SK-N-SH (cell line): Measurements from ENCODE around the gene TIMM23. TPM values are rescaled to one million over a fixed set of nuclear protein-coding genes. Genes with fewer than 3 reads are reported as not detected.

Experiments
- CTCF ChIA-PET: fragments of 300-600, 350-600 bp; formaldehyde crosslinking; extraction: SDS; loops from one replicate; lab custom pipeline; 2021; lab: Yijun Ruan, JAX
- POLR2A ChIA-PET: fragments of 350-600 bp; sonication (Branson Sonifier 250); formaldehyde crosslinking; extraction: SDS; loops from one replicate; lab custom pipeline; 2020; ENCODE audit warnings: antibody characterized with exemption, inconsistent platforms; lab: Yijun Ruan, JAX
- DNase-seq: peaks from one replicate; pipeline ENCODE4 v3.0.0; 2012
- H2AFZ ChIP-seq: fragments of 200-600 bp; sonication (generic); 2 replicates; pipeline ENCODE4 v1.8.1; 2016; ENCODE audit warnings: antibody characterized with exemption, mild to moderate bottlenecking, low read depth
- H3F3A ChIP-seq: fragments of 200-600 bp; sonication (generic); replicated peaks from 2 replicates; pipeline ENCODE3; 2016; ENCODE audit warnings: antibody characterized with exemption, mild to moderate bottlenecking; ENCODE audit not compliant: insufficient read depth
- H3K27ac ChIP-seq, 2 experiments: fragments of 200-500 bp in 1 of 2; fragments of 200-600 bp in 1 of 2; sonication (Bioruptor generic) in 1 of 2; sonication (generic), shearing (Covaris generic) in 1 of 2; 2 replicates each; pipeline versions ENCODE4 v1.5.1 to v1.6.1; 2014 to 2016; ENCODE audit warnings: low read depth in 2 of 2, inconsistent platforms in 1 of 2, low read length in 1 of 2, mild to moderate bottlenecking in 1 of 2, mixed read lengths in 1 of 2
- H3K27me3 ChIP-seq: fragments of 200-600 bp; sonication (generic), shearing (Covaris generic); 2 replicates; pipeline ENCODE4 v1.6.1; 2016; ENCODE audit warnings: mixed run types; ENCODE audit not compliant: insufficient read depth
- H3K36me3 ChIP-seq, 2 experiments: fragments of 200-500 bp in 1 of 2; fragments of 200-600 bp in 1 of 2; sonication (Bioruptor generic) in 1 of 2; sonication (generic) in 1 of 2; replicated peaks in 1 of 2; 2 replicates each; pipeline versions ENCODE3 to v1.5.1; 2014 to 2016; ENCODE audit warnings: low read length in 1 of 2, mild to moderate bottlenecking in 1 of 2; ENCODE audit not compliant: insufficient read depth in 2 of 2, control insufficient read depth in 1 of 2
- H3K4me1 ChIP-seq, 2 experiments: fragments of 200-500 bp in 1 of 2; fragments of 200-600 bp in 1 of 2; sonication (Bioruptor generic) in 1 of 2; sonication (generic), shearing (Covaris generic) in 1 of 2; 2 replicates each; pipeline versions ENCODE4 v1.5.1 to v1.6.1; 2014 to 2016; ENCODE audit warnings: low read depth in 1 of 2, low read length in 1 of 2, mixed run types in 1 of 2; ENCODE audit not compliant: insufficient read depth in 2 of 2, control insufficient read depth in 1 of 2
- H3K4me2 ChIP-seq: fragments of 200-600 bp; sonication (generic), shearing (Covaris generic); 2 replicates; pipeline ENCODE4 v1.6.1; 2017; ENCODE audit warnings: mixed run types
- H3K4me3 ChIP-seq, 2 experiments: fragments of 200-500 bp in 1 of 2; fragments of 200-600 bp in 1 of 2; sonication (Bioruptor generic) in 1 of 2; sonication (generic), shearing (Covaris generic) in 1 of 2; 2 replicates each; pipeline versions ENCODE4 v1.5.1 to v1.8.1; 2014 to 2016; ENCODE audit warnings: low read depth in 2 of 2, inconsistent platforms in 1 of 2, low read length in 1 of 2, mild to moderate bottlenecking in 1 of 2, mixed read lengths in 1 of 2, moderate library complexity in 1 of 2
- H3K79me2 ChIP-seq: fragments of 200-600 bp; sonication (generic); 2 replicates; pipeline ENCODE4 v1.8.1; 2017; ENCODE audit warnings: mild to moderate bottlenecking; ENCODE audit not compliant: insufficient read depth
- H3K9ac ChIP-seq: fragments of 200-600 bp; sonication (generic); 2 replicates; pipeline ENCODE4 v1.6.1; 2017; ENCODE audit warnings: mixed run types
- H3K9me2 ChIP-seq: fragments of 200-600 bp; sonication (generic); 2 replicates; pipeline ENCODE4 v1.6.1; 2017; ENCODE audit warnings: mixed run types
- H3K9me3 ChIP-seq: fragments of 200-600 bp; sonication (generic); 2 replicates; pipeline ENCODE4 v1.6.1; 2017; ENCODE audit warnings: mixed run types, mild to moderate bottlenecking, moderate library complexity
- H4K20me1 ChIP-seq: fragments of 200-600 bp; sonication (generic); 2 replicates; pipeline ENCODE4 v1.6.1; 2017; ENCODE audit warnings: mild to moderate bottlenecking, mixed run types; ENCODE audit not compliant: insufficient read depth
- FOSL2 ChIP-seq: IDR thresholded peaks from 2 replicates; pipeline ENCODE4 v1.4.0; 2012; ENCODE audit warnings: low read depth, mild to moderate bottlenecking, moderate library complexity, borderline replicate concordance
- GABPA ChIP-seq: IDR thresholded peaks from 2 replicates; pipeline ENCODE4 v1.4.0; 2012; ENCODE audit warnings: low read depth, mild to moderate bottlenecking
- JUND ChIP-seq: IDR thresholded peaks from 2 replicates; pipeline ENCODE4 v1.4.0; 2012
- MEF2A ChIP-seq: IDR thresholded peaks from 2 replicates; pipeline ENCODE4 v1.4.0; 2012; ENCODE audit warnings: low read depth, borderline replicate concordance
- NFIC ChIP-seq: IDR thresholded peaks from 2 replicates; pipeline ENCODE4 v1.4.0; 2012; ENCODE audit warnings: borderline replicate concordance
- TAF1 ChIP-seq: IDR thresholded peaks from 2 replicates; pipeline ENCODE4 v1.6.1; 2012; ENCODE audit warnings: low read depth, mild to moderate bottlenecking, low read length, moderate library complexity, borderline replicate concordance
- TCF12 ChIP-seq: IDR thresholded peaks from 2 replicates; pipeline ENCODE4 v1.4.0; 2012
- YY1 ChIP-seq: IDR thresholded peaks from 2 replicates; pipeline ENCODE4 v1.4.0; 2012; ENCODE audit warnings: low read depth, mild to moderate bottlenecking
- WGBS: methylation state at CpG from one replicate; pipeline ENCODE4 v1.1.6; 2017; ENCODE audit warnings: low lambda C conversion rate; 5-methylcytosine and 5-hydroxymethylcytosine counted together
- polyA plus RNA-seq, 3 experiments: library from polyadenylated mRNA; depleted of rRNA; stranded (reverse); fragments of >200 nt; gene quantifications; 2 replicates each; pipeline ENCODE4 v1.2.3, GENCODE V29; 2012
- TF ChIP-seq, protein P1 (sequence below): fragments of 200-600 bp; sonication (generic); IDR thresholded peaks from 2 replicates; pipeline ENCODE4 v1.6.1; 2017; ENCODE audit warnings: antibody characterized with exemption, mild to moderate bottlenecking, moderate library complexity
- TF ChIP-seq, protein P2 (sequence below): IDR thresholded peaks from 2 replicates; pipeline ENCODE4 v1.4.0; 2012; ENCODE audit warnings: low read depth, borderline replicate concordance
- TF ChIP-seq, protein P3 (sequence below): IDR thresholded peaks from 2 replicates; pipeline ENCODE4 v1.6.1; 2012; ENCODE audit warnings: mild to moderate bottlenecking, low read depth, low read length, moderate library complexity
- TF ChIP-seq, protein P4 (sequence below): IDR thresholded peaks from 2 replicates; pipeline ENCODE4 v1.4.0; 2012; ENCODE audit warnings: low read depth

TIMM23 gene
- polyA plus RNA-seq, 1 of the 3 experiments (the other 2 are of a cell fraction): 87.0 TPM

DNA sequence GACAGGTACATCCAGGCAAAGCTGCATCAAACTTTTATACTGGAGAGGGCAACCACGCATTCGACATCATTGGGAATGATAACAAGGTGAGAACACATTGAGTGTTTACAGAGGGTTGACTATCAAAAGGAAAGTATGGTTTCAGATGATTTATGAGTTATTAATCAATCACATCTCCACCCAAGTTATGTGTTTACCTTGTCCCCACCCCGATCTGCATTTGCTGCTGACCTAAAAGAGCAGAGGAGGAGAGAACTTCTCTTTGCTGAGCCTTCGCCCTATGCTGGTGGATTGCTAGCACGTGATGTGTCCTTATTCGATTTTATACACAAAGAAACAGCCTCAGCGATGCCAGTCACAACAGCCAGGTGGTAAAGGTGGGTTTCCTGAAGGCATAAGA lies 74.0 kb downstream of the TIMM23 start, which contains the start of gene MSMB:
Gene MSMB (minus strand): TSS at position 9 of the 400 bp plus-strand sequence. CDS start 32 bp downstream, outside the sequence.
- Histone ChIP-seq H3K4me3 (no peak within 1 kb of the TSS), H3K27me3 (no peaks in the 10 kb centered on the region; the same call in 1 of the 2 replicates), H3K36me3 (no peaks in the 10 kb centered on the region), H3K4me2 (no peak within 1 kb of the TSS), H3K9ac (no peak within 1 kb of the TSS), H3K9me2 (no peaks in the 10 kb centered on the region)
- no peak for DNase-seq
- ChIA-PET POLR2A (no interaction called here), CTCF (no interaction called here)
- 61% methylated on average over 7 of the region's 7 CpGs for WGBS
- TF ChIP-seq, protein P1, sequence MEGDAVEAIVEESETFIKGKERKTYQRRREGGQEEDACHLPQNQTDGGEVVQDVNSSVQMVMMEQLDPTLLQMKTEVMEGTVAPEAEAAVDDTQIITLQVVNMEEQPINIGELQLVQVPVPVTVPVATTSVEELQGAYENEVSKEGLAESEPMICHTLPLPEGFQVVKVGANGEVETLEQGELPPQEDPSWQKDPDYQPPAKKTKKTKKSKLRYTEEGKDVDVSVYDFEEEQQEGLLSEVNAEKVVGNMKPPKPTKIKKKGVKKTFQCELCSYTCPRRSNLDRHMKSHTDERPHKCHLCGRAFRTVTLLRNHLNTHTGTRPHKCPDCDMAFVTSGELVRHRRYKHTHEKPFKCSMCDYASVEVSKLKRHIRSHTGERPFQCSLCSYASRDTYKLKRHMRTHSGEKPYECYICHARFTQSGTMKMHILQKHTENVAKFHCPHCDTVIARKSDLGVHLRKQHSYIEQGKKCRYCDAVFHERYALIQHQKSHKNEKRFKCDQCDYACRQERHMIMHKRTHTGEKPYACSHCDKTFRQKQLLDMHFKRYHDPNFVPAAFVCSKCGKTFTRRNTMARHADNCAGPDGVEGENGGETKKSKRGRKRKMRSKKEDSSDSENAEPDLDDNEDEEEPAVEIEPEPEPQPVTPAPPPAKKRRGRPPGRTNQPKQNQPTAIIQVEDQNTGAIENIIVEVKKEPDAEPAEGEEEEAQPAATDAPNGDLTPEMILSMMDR: no peak
- TF ChIP-seq YY1 (no peak), MEF2A (no peak), JUND (no peak), TCF12 (no peak), GABPA (no peak), FOSL2 (no peak), TAF1 (no peak), NFIC (no peak)
- TF ChIP-seq, protein P2, sequence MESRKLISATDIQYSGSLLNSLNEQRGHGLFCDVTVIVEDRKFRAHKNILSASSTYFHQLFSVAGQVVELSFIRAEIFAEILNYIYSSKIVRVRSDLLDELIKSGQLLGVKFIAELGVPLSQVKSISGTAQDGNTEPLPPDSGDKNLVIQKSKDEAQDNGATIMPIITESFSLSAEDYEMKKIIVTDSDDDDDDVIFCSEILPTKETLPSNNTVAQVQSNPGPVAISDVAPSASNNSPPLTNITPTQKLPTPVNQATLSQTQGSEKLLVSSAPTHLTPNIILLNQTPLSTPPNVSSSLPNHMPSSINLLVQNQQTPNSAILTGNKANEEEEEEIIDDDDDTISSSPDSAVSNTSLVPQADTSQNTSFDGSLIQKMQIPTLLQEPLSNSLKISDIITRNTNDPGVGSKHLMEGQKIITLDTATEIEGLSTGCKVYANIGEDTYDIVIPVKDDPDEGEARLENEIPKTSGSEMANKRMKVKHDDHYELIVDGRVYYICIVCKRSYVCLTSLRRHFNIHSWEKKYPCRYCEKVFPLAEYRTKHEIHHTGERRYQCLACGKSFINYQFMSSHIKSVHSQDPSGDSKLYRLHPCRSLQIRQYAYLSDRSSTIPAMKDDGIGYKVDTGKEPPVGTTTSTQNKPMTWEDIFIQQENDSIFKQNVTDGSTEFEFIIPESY: no peak
- TF ChIP-seq, protein P3, sequence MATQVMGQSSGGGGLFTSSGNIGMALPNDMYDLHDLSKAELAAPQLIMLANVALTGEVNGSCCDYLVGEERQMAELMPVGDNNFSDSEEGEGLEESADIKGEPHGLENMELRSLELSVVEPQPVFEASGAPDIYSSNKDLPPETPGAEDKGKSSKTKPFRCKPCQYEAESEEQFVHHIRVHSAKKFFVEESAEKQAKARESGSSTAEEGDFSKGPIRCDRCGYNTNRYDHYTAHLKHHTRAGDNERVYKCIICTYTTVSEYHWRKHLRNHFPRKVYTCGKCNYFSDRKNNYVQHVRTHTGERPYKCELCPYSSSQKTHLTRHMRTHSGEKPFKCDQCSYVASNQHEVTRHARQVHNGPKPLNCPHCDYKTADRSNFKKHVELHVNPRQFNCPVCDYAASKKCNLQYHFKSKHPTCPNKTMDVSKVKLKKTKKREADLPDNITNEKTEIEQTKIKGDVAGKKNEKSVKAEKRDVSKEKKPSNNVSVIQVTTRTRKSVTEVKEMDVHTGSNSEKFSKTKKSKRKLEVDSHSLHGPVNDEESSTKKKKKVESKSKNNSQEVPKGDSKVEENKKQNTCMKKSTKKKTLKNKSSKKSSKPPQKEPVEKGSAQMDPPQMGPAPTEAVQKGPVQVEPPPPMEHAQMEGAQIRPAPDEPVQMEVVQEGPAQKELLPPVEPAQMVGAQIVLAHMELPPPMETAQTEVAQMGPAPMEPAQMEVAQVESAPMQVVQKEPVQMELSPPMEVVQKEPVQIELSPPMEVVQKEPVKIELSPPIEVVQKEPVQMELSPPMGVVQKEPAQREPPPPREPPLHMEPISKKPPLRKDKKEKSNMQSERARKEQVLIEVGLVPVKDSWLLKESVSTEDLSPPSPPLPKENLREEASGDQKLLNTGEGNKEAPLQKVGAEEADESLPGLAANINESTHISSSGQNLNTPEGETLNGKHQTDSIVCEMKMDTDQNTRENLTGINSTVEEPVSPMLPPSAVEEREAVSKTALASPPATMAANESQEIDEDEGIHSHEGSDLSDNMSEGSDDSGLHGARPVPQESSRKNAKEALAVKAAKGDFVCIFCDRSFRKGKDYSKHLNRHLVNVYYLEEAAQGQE: no peak
- TF ChIP-seq, protein P4, sequence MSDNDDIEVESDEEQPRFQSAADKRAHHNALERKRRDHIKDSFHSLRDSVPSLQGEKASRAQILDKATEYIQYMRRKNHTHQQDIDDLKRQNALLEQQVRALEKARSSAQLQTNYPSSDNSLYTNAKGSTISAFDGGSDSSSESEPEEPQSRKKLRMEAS: no peak
- TF ChIP-seq, all 33 proteins: peak for 0
- H2AFZ ChIP-seq: no peak within 1 kb of the TSS
- H3K79me2 ChIP-seq: no peaks in the 10 kb centered on the region
- no peaks in the 10 kb centered on the region for H3F3A ChIP-seq
- H3K4me1 ChIP-seq: no peaks in the 10 kb centered on the region; a peak in 1 of 4 replicates
- H3K9me3 ChIP-seq: no peaks in the 10 kb centered on the region
- no peaks in the 10 kb centered on the region for H4K20me1 ChIP-seq
- H3K27ac ChIP-seq: no peak within 1 kb of the TSS
